ENCODE measurements around the gene STK17B. TPM values are rescaled to one million over a fixed set of nuclear protein-coding genes. Genes with fewer than 3 reads are reported as not detected.

STK17B gene
- total RNA-seq, 1 donor from 2014 or later: 29.7 TPM

- no peak for DNase-seq (ENCODE audit: low spot score)
These were observed 15.8 kb downstream of the STK17B start for GRCh38 chr2:196155575-196155974.

GRCh38 chr2:196153480-196153879 is 17.9 kb downstream of the STK17B start:
- no peak for DNase-seq (ENCODE audit: low spot score)

- DNase-seq (ENCODE audit: low spot score): no peak
These were observed 21.4 kb downstream of the STK17B start for GRCh38 chr2:196149948-196150347.

GRCh38 chr2:196148736-196149135 is 22.6 kb downstream of the STK17B start:
- DNase-seq (ENCODE audit: low spot score): no peak

GRCh38 chr2:196145256-196145655 is 26.1 kb downstream of the STK17B start:
- DNase-seq (ENCODE audit: low spot score): no peak

- DNase-seq (ENCODE audit: low spot score): no peak
These were observed 26.8 kb downstream of the STK17B start for GRCh38 chr2:196144513-196145126.

GRCh38 chr2:196143730-196144131 is 27.6 kb downstream of the STK17B start:
- DNase-seq (ENCODE audit: low spot score): no peak

GRCh38 chr2:196142825-196143224 is 28.6 kb downstream of the STK17B start:
- DNase-seq (ENCODE audit: low spot score): no peak

- no peak for DNase-seq (ENCODE audit: low spot score)
These were observed 31.2 kb downstream of the STK17B start for GRCh38 chr2:196140213-196140612.

- DNase-seq (ENCODE audit: low spot score): no peak
These were observed 34.1 kb downstream of the STK17B start for GRCh38 chr2:196137271-196137670.

GRCh38 chr2:196136151-196136550 is 35.2 kb downstream of the STK17B start:
- no peak for DNase-seq (ENCODE audit: low spot score)

GRCh38 chr2:196131949-196132925 is 39.1 kb downstream of the STK17B start:
- DNase-seq (ENCODE audit: low spot score): no peak

GRCh38 chr2:196131384-196131937 is 39.9 kb downstream of the STK17B start:
- DNase-seq (ENCODE audit: low spot score): no peak

- no peak for DNase-seq (ENCODE audit: low spot score)
These were observed 41.1 kb downstream of the STK17B start for GRCh38 chr2:196130039-196130825.

GRCh38 chr2:196128749-196129148 is 42.6 kb downstream of the STK17B start:
- no peak for DNase-seq (ENCODE audit: low spot score)

- DNase-seq (ENCODE audit: low spot score): no peak
These were observed 45.8 kb downstream of the STK17B start for GRCh38 chr2:196125596-196125995.

GRCh38 chr2:196123679-196124373 is 47.6 kb downstream of the STK17B start:
- DNase-seq (ENCODE audit: low spot score): no peak

GRCh38 chr2:196119926-196120325 is 51.5 kb downstream of the STK17B start:
- DNase-seq (ENCODE audit: low spot score): no peak

- no peak for DNase-seq (ENCODE audit: low spot score)
These were observed 54.1 kb downstream of the STK17B start for GRCh38 chr2:196117214-196117705.

GRCh38 chr2:196113061-196113974 is 58.1 kb downstream of the STK17B start:
- no peak for DNase-seq (ENCODE audit: low spot score)

Measured in ureter (tissue), 1 donor.